Esophagus squamous epithelium (tissue), 5 donors: ENCODE data around the gene GPC1. TPM values are rescaled to one million over a fixed set of nuclear protein-coding genes. Genes with fewer than 3 reads are reported as not detected.
A peak's percentile ranks its signal among the peaks of the same experiment; 100 is the strongest.

Experiments used
- DNase-seq: peaks from one replicate; lab custom pipeline; 2025; lab: John Stamatoyannopoulos, UW
- H3K27ac ChIP-seq, 4 donors: fragments of 200-600 bp; sonication (generic); one replicate each; pipeline ENCODE4 v1.5.1; 2016 to 2019; ENCODE audit warnings: mild to moderate bottlenecking in 1 of 4
- H3K27me3 ChIP-seq, 4 donors: fragments of 200-600 bp; sonication (generic); 1 replicate in 3 of 4; 2 replicates in 1 of 4; pipeline versions ENCODE4 v1.5.1 to v1.6.0; 2017 to 2021; ENCODE audit warnings: antibody characterized with exemption in 1 of 4
- H3K36me3 ChIP-seq, 3 donors: fragments of 200-600 bp; sonication (generic); one replicate each; pipeline ENCODE4 v1.5.1; 2016 to 2019
- H3K4me1 ChIP-seq, 3 donors: fragments of 200-600 bp; sonication (generic); one replicate each; pipeline ENCODE4 v1.5.1; 2017 to 2019
- H3K4me3 ChIP-seq, 4 donors: fragments of 200-600 bp; sonication (generic); 1 replicate in 3 of 4; 2 replicates in 1 of 4; pipeline ENCODE4 v1.5.1; 2016 to 2019; ENCODE audit warnings: mild to moderate bottlenecking in 2 of 4, moderate library complexity in 1 of 4
- H3K9me3 ChIP-seq, 3 donors: fragments of 200-600 bp; sonication (generic); one replicate each; pipeline ENCODE4 v1.5.1; 2016 to 2019
- CTCF ChIP-seq, 6 experiments: fragments of 450-650 bp in 4 of 6; fragments of 200-600 bp in 2 of 6; sonication (generic) in 2 of 6; IDR thresholded peaks; one replicate each; pipeline ENCODE4 v1.5.1; 2016 to 2019; ENCODE audit warnings: antibody characterized with exemption in 6 of 6, mild to moderate bottlenecking in 4 of 6, moderate library complexity in 4 of 6
- POLR2A ChIP-seq, 4 donors: fragments of 450-650 bp; IDR thresholded peaks; one replicate each; pipeline ENCODE4 v1.6.1; 2017; ENCODE audit warnings: antibody characterized with exemption in 4 of 4, mild to moderate bottlenecking in 4 of 4, moderate library complexity in 3 of 4
- WGBS, 2 donors: methylation state at CpG; one replicate each; pipeline ENCODE4 v1.1.5; 2018; 5-methylcytosine and 5-hydroxymethylcytosine counted together
- intact Hi-C: fragments of 100-400 bp; cut with DNase I; formaldehyde crosslinking; loops from one replicate; pipeline ENCODE4 v1.15.0; 2022
- total RNA-seq, 4 donors: library from RNA; depleted of rRNA; stranded (reverse); fragments of >200 nt; gene quantifications; one replicate each; pipeline ENCODE4 v1.1.0, GENCODE V29; 2016
- donor health status: DM: yes; HTN: yes; CAD: no.

The GPC1 gene
- total RNA-seq, 4 donors from 2014 or later = 59.3 to 129 (median 78.6) TPM

- no peaks in the 10 kb centered on the region for H3K9me3 ChIP-seq
- no peak for TF ChIP-seq CTCF (IDR thresholded peaks at IDR 0.05)
- no peak for TF ChIP-seq POLR2A (IDR thresholded peaks at IDR 0.05)
- no peak for DNase-seq
- no peaks in the 10 kb centered on the region for H3K27me3 ChIP-seq
- H3K36me3 ChIP-seq = peaks cover 0 to 45% (median 0%) of the 10 kb centered on the region in 3 donors
- intact Hi-C loops = no loop called here
- peaks cover 7 to 15% (median 9%) of the 10 kb centered on the region in 3 donors for H3K4me1 ChIP-seq
- no peak overlapping the region for H3K27ac ChIP-seq
- 96 to 100% methylated on average over 6 to 9 of the region's 31 CpGs for WGBS, 2 donors
- H3K4me3 ChIP-seq = no peak overlapping the region
Measured at GRCh38 chr2:240511351-240512108, 76.1 kb downstream of the GPC1 start.

GRCh38 chr2:240512109-240512485 is 76.6 kb downstream of the GPC1 start:
- H3K27me3 ChIP-seq = no peaks in the 10 kb centered on the region
- TF ChIP-seq POLR2A (IDR thresholded peaks at IDR 0.05) = no peak
- TF ChIP-seq CTCF (IDR thresholded peaks at IDR 0.05) = no peak
- H3K4me3 ChIP-seq = no peak overlapping the region
- DNase-seq = no peak
- peaks cover 7 to 15% (median 9%) of the 10 kb centered on the region in 3 donors for H3K4me1 ChIP-seq
- no peak overlapping the region for H3K27ac ChIP-seq
- intact Hi-C loops = no loop called here
- H3K9me3 ChIP-seq = no peaks in the 10 kb centered on the region
- H3K36me3 ChIP-seq = peaks cover 0 to 39% (median 0%) of the 10 kb centered on the region in 3 donors
- no CpG with 5 or more reads among the region's 11 CpGs for WGBS, 2 donors

- Histone ChIP-seq H3K27me3 (no peaks in the 10 kb centered on the region), H3K9me3 (no peaks in the 10 kb centered on the region), H3K36me3 (peaks cover 0 to 37% (median 0%) of the 10 kb centered on the region in 3 donors), H3K4me3 (no peak overlapping the region), H3K4me1 (peaks cover 7 to 15% (median 9%) of the 10 kb centered on the region in 3 donors), H3K27ac (no peak overlapping the region)
- intact Hi-C loops = no loop called here
- WGBS, 2 donors = 91 to 97% methylated on average over 8 to 10 of the region's 21 CpGs
- TF ChIP-seq CTCF (IDR thresholded peaks at IDR 0.05) (no peak), POLR2A (IDR thresholded peaks at IDR 0.05) (no peak)
- no peak for DNase-seq
Measured at GRCh38 chr2:240512666-240513535, 77.4 kb downstream of the GPC1 start.

- H3K4me1 ChIP-seq = peaks cover 7 to 15% (median 9%) of the 10 kb centered on the region in 3 donors
- H3K27ac ChIP-seq = no peak overlapping the region
- intact Hi-C loops = no loop called here
- no peak overlapping the region for H3K4me3 ChIP-seq
- peaks cover 0 to under 1% (median 0%) of the 10 kb centered on the region in 4 donors for H3K27me3 ChIP-seq
- peak; percentile 52 for DNase-seq
- no peaks in the 10 kb centered on the region for H3K9me3 ChIP-seq
- TF ChIP-seq POLR2A (IDR thresholded peaks at IDR 0.05) (no peak), CTCF (IDR thresholded peaks at IDR 0.05) (peak; percentile 58 to 95 (median 84))
- 21 to 39% methylated on average over 4 to 6 of the region's 13 CpGs for WGBS, 2 donors
- H3K36me3 ChIP-seq = peaks cover 0 to 34% (median 0%) of the 10 kb centered on the region in 3 donors
Measured at GRCh38 chr2:240513549-240514287, 78.3 kb downstream of the GPC1 start.
